ENCODE measurements around the gene CA7.
"Not testable (repeated sequence)": the region's sequence is repeated elsewhere in the genome, so short reads cannot be mapped to it uniquely, and the experiment has no call there.

CA7 gene

DNA sequence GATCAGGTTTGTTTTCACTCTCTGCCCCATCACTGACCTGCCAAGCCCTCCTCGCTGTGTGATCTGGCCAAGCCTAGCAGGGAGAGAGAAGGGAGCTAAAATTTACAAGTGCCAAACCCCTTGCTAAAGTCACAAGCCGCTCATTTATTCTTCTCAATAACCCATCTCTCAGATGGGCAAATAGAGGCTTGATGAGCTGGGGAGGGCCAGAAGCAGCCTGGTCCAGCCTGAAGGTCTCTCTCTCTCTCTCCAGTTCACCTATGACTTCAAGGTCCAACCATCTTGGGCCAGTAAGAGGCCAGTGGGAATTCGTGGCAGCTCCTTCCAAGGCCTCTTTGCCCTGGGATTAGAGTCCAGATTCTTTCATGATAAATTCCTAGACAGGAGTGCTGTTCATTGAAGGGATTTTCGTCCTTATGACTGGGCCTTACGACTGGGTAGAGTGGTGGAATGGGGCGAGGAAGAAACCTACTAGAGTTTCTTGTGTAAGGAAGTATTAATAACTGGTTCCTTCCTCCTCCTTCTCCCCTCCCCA, 3.4 kb downstream of the CA7 start:
- no peak for DNase-seq

DNA sequence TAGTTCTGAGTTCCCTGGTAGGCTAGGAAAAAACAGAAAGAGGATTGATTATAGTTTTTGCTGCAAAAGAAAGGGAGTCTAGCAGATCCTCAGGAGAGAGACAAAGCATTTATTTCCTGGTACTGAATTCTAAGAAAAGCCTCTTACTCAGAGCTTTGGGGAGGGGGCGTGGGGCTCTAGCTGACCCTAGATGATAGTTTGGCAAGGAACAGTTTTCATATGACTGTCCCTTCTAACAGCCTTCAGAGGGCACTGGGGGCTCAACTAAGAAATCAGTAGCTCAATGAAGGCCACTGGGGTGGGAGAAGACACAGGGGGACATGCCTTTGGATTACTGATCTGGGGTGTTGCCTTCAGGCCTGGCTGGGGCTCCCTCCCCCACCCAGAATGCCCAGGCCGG, 4.0 kb downstream of the CA7 start:
- no peak for DNase-seq

DNA sequence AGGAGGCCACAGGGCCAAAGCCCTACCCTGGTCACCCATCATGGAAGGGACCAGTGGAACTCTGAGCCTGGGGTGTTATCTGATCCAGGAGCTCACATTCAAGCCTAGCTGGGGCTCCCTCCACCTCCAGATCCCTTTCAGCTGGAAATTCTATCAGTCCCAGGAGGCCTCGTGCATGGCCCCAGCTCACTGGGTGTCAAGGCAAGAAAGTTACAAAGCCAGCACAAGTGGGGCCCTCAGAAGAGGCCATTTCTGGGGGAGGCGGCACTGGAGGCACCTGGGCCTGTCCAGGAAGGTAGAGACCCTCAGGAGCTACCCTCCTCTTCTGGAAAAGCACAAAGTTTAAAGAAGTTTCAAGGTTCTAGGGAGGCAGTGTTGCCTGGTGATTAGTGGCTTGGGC, 4.8 kb downstream of the CA7 start:
- DNase-seq, result no peak

DNA sequence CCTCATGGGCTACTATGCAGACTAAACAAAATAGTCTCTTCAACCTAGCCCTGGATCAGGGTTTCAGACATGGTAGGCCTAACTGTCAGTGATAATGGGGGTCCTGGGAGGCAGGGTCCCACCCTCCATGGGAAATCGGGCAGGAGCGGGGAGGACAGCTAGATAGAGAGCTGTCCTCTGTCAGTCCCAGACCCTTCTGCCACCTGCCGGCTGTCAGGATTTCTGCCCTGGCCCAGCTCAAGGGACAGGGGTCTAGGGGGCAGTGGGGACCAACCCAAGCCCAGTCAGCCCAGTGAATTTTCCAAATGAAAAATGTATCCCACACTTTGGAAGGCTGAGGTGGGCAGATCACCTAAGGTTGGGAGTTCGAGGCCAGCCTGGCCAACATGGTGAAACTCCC, 5.3 kb downstream of the CA7 start:
- DNase-seq, result no peak

DNA sequence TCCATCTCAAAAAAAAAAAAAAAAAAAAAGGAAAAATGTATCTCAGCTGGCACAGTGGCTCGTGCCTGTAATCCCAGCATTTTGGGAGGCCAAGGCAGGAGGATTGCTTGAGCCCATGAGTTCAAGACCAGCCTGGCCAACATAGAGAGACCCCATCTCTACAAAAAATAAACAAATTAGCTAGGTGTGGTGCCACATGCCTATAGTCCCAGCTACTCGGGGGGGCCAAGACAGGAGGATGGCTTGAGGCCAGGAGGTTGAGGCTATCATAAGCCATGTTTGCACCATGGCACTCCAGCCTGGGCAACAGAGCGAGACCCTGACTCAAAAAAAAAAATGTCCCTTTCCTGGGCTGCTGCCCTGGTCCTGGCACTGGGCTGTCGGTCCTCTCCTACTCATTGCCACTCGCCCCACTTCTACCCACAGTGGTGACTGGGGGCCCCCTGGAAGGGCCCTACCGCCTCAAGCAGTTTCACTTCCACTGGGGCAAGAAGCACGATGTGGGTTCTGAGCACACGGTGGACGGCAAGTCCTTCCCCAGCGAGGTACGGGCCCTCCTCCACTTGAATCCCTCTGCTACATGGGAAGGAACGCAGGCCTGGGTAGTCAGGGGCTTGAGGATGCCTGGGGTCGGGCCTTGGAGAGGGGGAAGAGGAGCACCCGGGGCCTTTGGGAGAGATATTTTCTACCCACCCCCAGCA, 6.1 kb downstream of the CA7 start:
- DNase-seq, result peak; percentile 65

DNA sequence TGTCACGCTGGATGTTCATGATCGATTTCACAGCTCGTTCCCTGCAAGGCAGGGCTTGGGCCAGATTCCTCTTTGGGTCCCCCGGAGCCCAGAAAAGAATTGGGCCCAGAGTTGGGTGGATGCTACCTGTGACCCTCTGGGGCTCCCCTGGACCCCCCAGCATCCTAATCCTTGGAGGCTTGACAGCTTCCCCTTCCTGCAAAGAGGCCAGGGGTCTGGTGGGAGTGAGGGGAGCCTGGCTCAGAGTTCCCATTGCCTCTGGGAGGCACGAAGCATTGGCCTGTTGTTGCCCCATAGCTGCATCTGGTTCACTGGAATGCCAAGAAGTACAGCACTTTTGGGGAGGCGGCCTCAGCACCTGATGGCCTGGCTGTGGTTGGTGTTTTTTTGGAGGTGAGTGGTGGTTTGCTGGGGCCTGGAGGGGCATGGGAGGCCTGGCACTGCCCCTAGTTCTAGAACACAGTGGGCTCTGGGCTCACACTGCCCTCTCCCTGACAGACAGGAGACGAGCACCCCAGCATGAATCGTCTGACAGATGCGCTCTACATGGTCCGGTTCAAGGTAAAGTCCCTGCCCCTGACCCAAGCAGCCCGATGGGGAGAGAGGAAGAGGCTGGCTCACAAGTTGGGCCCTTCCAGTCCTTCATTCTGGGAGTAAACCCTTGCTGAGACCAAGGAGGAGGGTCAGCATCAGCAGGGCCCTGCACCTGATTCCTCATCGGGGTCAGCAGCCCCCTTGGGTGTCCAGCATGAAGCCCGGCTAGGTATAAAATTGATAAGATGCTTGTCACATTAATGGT, 7.2 kb downstream of the CA7 start:
- DNase-seq, result no peak

DNA sequence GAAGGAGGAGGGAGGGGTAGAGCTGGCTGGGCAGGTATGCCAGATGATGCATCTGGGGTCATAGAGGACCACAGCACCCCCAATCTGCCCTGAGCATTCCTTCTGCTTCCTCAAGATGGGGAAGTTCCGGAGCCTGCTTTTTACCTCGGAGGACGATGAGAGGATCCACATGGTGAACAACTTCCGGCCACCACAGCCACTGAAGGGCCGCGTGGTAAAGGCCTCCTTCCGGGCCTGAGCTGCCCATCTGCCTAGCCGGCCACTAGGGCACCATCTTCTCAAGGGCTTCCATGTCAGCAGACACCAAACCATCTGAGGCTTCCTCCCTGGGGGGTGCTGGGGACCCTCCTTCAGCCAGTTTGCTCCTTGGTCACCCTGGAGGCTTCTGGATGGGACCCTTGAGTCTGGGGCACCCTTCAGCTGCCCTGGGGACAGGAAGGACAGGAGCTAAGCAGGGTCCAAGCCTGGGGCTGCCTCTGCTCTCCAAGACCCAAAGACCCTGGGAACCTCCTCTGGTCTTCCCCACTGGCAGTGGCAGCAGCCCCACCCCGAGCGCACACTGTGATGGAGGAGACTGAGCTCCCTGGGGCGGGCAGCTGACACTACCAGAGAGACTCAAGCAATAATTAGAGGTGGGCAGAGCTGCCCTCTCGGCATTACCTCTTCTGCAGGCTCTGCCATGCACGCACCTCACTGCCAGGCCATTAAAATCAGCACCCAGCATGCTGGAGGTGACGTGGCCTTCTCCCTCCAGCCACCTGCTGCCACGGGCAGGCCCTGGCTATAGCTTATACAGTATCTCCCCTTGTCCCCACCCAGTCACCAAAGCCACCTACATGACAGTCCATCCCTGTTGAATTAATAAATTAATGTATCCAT, 9.3 kb downstream of the CA7 start:
- no peak for DNase-seq

DNA sequence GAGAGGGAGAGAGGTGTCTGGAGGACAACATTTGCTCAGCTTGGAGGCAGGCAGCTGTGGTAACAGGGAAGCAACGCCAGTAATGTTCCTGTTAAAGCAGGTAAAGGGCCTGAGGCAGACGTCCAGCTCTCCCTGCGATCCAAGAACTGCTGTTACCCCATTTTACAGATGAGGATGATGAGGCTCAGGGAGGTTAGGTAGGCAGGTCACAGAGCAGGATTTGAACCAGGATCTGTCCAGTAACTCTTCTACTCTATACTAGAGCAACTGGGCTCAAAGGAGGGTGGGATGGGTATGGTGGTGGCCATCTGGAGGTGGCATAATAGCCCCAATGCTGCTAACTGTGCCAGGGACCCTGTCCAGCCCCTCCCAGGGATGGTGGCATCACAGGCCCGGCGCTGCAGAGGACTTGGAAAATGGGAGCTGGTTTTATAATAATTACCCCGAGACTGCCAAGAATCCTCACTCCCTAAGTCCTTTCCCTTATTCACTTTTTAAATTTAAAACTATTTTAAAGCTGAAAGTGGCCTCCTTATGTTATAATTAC, 12.0 kb downstream of the CA7 start:
- DNase-seq, result no peak

DNA sequence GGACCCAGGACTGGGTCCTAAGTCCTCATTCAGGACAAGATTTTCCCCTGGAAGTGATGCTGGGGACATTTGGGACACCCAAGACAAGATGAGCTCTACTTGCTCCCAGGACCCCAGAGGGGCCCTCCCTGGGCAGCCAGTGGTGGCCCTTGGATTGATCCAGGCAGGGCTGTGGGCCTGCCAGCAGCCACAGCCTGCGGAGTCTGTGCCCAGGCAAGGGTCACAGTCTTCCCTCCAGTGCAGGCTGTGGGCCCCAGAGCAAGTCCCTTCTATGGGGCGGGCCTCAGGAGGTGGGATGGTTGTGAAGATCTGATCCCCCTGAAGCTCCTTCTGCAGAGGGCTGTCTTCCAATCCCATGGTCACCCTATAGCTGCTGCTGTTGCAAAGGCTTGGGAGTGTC, 12.6 kb downstream of the CA7 start:
- DNase-seq, result no peak

DNA sequence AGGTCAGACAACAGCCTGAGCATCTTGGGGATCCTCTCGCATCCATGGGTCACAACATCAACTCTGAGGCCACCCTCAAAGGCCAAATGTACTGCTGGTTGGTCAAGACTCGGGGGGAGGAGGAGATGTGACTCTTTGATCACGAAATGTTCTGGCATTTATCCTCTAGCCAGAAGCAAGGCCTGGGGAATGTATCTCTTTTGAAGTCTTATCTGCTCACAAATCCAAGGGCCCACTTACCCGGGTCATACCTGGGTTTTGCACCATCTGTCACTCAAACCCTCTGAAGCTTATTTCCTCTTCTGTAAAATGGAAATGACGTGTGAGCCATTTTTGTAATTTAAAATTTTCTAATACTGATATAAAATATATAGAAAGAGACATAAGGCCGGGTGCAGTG, 13.2 kb downstream of the CA7 start:
- no peak for DNase-seq

DNA sequence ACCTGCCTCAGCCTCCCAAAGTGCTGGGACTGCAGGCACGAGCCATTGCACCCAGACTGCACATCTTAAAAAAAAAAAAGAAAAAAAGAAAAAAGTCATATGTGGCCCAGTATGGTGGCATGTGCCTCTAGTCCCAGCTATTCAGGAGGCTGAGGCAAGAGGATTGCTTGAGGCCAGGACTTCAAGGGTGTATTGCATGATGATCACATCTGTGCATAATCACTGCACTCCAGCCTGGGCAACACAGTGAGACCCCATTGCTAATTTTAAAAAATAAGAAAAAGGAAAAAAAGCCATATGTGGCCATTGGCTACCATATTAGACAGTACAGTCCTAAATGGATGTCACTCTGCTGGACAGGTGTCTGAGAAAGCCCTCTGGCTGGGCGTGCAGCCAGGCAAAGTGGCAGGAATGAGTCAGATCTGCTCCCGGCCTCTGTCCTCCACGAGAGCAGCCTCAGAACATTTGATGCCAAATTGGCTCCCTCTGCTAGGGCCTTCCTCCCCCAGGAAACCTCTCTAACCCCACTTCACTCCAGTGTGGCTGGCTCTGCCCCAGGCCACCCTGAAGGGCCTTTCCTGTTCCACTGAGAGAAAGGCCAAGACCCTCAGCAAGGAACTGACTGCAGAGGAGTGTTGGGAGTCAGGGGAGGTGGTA, 14.7 kb downstream of the CA7 start:
- DNase-seq, result no peak

DNA sequence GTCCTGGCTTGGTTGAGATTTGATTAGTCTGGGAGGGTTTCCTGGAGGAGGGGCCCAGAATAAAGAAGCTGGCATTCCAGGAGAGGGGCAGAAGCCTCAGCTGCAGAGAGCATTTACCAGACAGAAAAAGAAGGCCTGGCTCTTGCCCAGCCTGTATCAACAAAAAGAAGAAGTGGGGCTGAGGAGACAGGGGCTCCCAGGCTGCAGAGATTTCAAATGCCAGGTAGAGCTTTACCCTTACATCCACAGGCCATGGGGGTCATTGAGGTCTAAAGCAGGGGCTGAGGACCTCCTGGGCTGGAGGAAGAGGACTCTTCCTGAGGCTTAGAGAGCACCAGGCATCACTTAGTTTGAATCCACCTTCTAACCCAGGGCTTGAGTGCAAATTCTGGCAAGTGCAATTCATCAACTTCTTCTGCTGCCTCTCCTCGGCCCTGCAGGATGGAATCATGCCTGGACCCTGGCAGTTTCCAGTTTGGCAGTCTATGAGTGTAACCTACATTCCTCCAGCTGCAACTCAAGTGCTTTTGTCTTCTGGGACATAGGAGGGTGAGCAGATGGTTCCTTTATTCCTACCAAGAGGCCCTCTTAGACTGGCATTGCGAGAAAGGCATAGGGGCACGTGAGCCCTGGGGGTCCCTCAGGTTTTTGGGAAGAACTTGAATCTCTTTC, 15.3 kb downstream of the CA7 start:
- DNase-seq, result no peak

DNA sequence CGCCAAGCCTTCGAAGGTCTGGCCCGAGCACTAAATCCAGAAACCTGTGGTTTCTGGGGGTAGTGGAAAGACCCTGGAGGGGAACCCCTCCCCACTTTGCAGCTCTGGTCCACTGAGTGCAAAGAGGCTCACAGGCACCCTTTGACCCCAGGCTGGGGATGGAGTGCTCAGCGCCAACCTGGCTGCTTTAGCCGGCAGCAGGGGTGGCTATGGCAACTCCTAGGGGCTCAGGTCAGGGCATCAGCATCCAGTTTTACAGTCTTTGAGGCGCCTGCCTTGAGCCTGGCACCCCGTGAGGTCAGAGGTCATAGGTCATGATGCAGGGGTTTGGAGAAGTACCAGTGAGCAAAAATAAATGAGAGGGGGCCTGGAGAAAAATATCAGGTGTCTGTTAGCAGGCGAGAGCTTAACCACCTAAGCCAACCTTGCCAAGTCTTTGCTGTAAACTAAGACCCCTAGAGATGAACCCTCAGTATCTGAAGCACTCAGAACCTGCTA, 17.9 kb downstream of the CA7 start:
- no peak for DNase-seq

DNA sequence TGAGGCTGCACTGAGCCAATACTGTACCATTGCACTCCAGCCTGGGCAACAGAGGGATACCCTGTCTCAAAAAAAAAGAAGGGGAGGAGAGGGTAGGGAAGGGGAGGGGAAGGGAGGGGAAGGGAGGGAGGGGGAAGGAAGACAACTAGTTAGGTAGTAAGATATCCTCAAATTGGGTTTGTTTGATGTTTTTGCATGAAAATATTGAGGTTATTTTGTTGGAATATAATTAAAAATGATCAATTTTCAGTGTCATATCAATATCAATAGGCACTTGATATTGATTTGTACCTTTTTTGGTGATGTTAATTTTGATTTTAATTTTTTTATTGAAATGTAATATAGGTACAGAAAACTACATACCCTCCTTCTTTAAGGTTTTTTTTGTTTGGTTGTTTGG, 19.5 kb downstream of the CA7 start:
- DNase-seq, result no peak

DNA sequence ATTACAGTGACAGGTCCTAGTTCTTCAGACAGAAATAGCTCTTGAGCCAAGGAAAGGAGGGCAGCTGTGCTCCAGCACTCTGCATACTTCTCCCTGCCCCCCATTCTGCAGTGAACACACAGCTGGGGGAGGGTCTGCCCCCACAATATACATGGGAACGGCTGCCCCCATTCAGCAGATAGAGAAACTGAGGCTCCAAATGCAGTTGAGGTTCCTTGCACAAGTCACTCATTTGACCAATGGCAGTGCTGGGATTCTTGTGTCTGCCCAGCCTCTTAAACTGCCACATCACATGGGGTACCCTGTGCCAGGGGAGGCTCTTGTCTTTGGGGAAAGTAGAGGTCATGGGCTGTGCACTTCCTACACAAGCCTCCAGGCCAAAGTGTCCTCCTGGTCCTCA, 25.2 kb downstream of the CA7 start:
- no peak for DNase-seq

DNA sequence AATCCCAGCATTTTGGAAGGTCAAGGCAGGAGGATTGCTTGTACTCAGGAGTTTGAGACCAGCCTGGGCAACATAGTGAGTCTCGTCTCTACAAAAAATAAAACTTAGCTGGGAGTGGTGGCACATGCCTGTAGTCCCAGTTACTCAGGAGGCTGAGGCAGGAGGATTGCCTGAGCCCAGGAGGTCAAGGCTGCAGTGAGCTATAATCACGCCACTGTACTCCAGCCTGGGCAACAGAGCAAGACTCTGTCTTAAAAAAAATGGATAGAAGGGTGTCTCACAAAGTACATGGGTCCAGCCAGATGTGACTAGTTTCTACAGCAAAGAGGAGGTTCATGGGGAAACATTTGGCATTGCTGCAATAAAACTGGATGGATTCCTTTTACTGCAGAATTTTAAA, 27.1 kb downstream of the CA7 start:
- DNase-seq, result not testable (repeated sequence)

DNA sequence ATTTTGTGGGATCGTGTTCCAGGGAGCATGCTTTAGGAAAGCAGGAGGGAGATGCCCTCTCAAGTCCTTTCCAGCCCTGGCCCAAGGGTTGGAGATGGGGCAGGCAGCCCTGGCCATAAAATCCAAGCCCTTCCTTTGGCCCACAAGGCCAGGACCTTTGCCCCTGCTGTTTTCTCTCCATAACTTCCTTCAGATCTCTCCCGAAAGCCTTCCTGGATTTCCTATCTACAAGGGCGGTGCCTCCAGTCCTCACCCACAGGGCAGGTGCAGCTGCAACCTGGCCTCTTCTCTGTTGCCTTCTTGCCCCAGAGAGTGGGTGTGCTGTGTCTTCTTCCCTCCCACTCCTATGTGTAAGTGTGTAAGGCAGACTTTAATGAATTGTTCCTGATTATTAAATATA, 27.6 kb downstream of the CA7 start:
- no peak for DNase-seq

DNA sequence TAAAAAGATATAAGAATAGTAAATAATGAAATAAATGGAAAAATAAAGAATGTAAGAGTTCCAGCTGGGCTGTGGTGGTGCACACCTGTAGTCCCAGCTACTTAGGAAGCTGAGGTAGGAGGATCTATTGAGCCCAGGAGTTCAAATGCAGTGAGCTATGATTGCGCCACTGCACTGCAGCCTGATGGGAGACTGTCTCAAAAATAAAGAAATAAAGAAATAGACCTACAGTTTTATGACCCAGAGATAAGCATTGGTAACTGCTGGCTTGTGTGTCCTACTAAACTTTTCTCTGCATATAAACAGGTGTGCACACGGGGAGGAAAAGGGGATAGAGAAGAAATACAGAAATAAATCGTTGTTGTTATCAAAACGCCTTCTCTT, 28.3 kb downstream of the CA7 start:
- DNase-seq, result peak; percentile 42

DNA sequence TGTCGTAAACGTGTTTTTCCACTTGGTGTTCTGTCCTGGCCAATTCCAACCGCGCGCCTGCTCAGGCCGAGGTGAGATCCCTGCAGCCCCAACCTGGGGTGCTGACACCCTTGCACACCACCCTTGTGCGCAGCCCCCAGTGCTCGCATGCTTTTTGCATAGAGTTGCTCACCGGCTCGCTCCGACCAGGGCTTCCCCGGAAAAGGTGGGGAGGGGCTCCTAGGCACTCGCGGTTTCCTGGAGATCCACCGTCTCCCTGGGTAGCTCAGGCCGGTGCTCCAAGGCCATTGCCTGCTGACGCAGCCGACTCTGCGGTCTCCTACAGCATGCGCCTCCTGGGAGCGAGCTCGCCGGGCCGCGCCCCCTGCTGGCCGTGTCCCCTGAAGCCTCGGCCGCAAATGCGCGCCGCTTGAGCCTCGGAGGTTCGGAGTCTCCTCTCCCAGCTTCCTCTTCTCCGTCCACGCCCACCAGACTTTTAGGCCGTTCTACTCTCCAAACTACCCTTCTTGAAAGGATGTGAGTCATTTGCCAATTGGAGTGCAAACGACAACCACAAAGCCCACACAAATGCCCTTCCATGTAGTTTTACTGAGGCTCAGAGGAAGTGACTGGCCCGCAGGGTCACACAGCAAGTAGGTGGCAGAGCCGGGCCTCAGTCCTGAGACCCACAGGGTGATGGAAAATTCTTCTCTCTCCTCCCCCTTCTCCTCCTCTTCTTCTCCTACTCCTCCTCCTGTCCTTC, 28.9 kb downstream of the CA7 start:
- DNase-seq, result peak; percentile 100

DNA sequence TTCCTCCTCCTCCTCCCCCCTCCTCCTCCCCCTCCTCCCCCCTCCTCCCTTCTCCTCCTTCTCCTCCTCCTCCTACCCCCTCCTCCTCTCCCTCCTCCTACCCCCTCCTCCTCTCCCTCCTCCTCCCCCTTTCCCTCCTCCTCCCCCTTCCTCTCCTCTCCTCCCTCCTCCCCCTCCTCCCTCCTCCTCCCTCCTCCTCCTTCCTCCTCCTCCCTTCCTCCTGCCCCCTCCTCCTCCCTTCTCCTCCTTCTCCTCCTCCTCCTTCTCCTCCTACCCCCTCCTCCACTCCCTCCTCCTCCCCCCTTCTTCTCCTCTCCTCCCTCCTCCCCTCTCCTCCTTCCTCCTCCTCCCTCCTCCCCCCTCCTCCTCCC, 29.5 kb downstream of the CA7 start:
- DNase-seq, result no peak

All from MV-4-11 (cell line).